ENCODE data around the gene SSB.
A peak's percentile ranks its signal among the peaks of the same experiment; 100 is the strongest.
"Not testable (repeated sequence)": the region's sequence is repeated elsewhere in the genome, so short reads cannot be mapped to it uniquely, and the experiment has no call there.

Gene SSB

GRCh38 chr2:169828141-169828811 lies 29.6 kb downstream of the SSB start:
- TF ChIP-seq FOXP2 (optimal IDR thresholded peaks at IDR 0.05; ENCODE audit: control extremely low read depth, extremely low read length, insufficient read depth) (no peak), POLR2AphosphoS5 (IDR thresholded peaks at IDR 0.05; ENCODE audit: borderline replicate concordance, low read depth, low read length) (no peak), EZH2 (IDR thresholded peaks at IDR 0.05) (no peak)
- H3K9me3 ChIP-seq (ENCODE audit: low read depth, low read length), result no peaks in the 10 kb centered on the region
- no peak for DNase-seq (ENCODE audit: low read depth, low spot score)
- peaks cover 7% of the 10 kb centered on the region; the same call in 1 of the 2 replicates for H3K36me3 ChIP-seq (ENCODE audit: insufficient read depth, low read length)
- no peak overlapping the region for H3K27ac ChIP-seq
- H3K4me3 ChIP-seq, result peak overlapping the region; percentile 93
- H3K9ac ChIP-seq (ENCODE audit: insufficient read length), result peak overlapping the region; percentile 80

- Histone ChIP-seq H3K27ac (no peak overlapping the region), H3K4me3 (no peak overlapping the region), H3K9me3 (ENCODE audit: low read depth, low read length) (no peaks in the 10 kb centered on the region), H3K9ac (ENCODE audit: insufficient read length) (no peak overlapping the region), H3K36me3 (ENCODE audit: insufficient read depth, low read length) (peaks cover 5% of the 10 kb centered on the region; the same call in 1 of the 2 replicates)
- TF ChIP-seq EZH2 (IDR thresholded peaks at IDR 0.05) (no peak), POLR2AphosphoS5 (IDR thresholded peaks at IDR 0.05; ENCODE audit: borderline replicate concordance, low read depth, low read length) (no peak), FOXP2 (optimal IDR thresholded peaks at IDR 0.05; ENCODE audit: control extremely low read depth, extremely low read length, insufficient read depth) (no peak)
- DNase-seq (ENCODE audit: low read depth, low spot score), result no peak
Observed at GRCh38 chr2:169834401-169834800, 35.7 kb downstream of the SSB start.

GRCh38 chr2:169838743-169839489 lies 40.2 kb downstream of the SSB start:
- no peak for DNase-seq (ENCODE audit: low read depth, low spot score)
- H3K9ac ChIP-seq (ENCODE audit: insufficient read length), result no peak overlapping the region

GRCh38 chr2:169839954-169840746 lies 41.5 kb downstream of the SSB start:
- DNase-seq (ENCODE audit: low read depth, low spot score), result no peak
- TF ChIP-seq POLR2AphosphoS5 (IDR thresholded peaks at IDR 0.05; ENCODE audit: borderline replicate concordance, low read depth, low read length), result no peak
- TF ChIP-seq EZH2 (IDR thresholded peaks at IDR 0.05), result no peak
- no peak for TF ChIP-seq FOXP2 (optimal IDR thresholded peaks at IDR 0.05; ENCODE audit: control extremely low read depth, extremely low read length, insufficient read depth)
- Histone ChIP-seq H3K27ac (peak overlapping the region; percentile 49; the same call in 1 of the 2 replicates), H3K9me3 (ENCODE audit: low read depth, low read length) (no peaks in the 10 kb centered on the region), H3K9ac (ENCODE audit: insufficient read length) (no peak overlapping the region), H3K4me3 (no peak overlapping the region), H3K36me3 (ENCODE audit: insufficient read depth, low read length) (no peaks in the 10 kb centered on the region; the same call in 1 of the 2 replicates)

More at GRCh38 chr2:169838743-169839489, 40.2 kb downstream of the SSB start:
- no peak for TF ChIP-seq EZH2 (IDR thresholded peaks at IDR 0.05)
- no peak for TF ChIP-seq FOXP2 (optimal IDR thresholded peaks at IDR 0.05; ENCODE audit: control extremely low read depth, extremely low read length, insufficient read depth)
- Histone ChIP-seq H3K4me3 (no peak overlapping the region), H3K36me3 (ENCODE audit: insufficient read depth, low read length) (no peaks in the 10 kb centered on the region; the same call in 1 of the 2 replicates), H3K9me3 (ENCODE audit: low read depth, low read length) (no peaks in the 10 kb centered on the region), H3K27ac (no peak overlapping the region)

- Histone ChIP-seq H3K4me3 (no peak overlapping the region), H3K9me3 (ENCODE audit: low read depth, low read length) (no peaks in the 10 kb centered on the region), H3K27ac (no peak overlapping the region), H3K9ac (ENCODE audit: insufficient read length) (no peak overlapping the region), H3K36me3 (ENCODE audit: insufficient read depth, low read length) (no peaks in the 10 kb centered on the region; the same call in 1 of the 2 replicates)
- DNase-seq (ENCODE audit: low read depth, low spot score), result no peak
- TF ChIP-seq FOXP2 (optimal IDR thresholded peaks at IDR 0.05; ENCODE audit: control extremely low read depth, extremely low read length, insufficient read depth) (no peak), POLR2AphosphoS5 (IDR thresholded peaks at IDR 0.05; ENCODE audit: borderline replicate concordance, low read depth, low read length) (no peak), EZH2 (IDR thresholded peaks at IDR 0.05) (no peak)
Observed at GRCh38 chr2:169840747-169841142, 42.1 kb downstream of the SSB start.

- not testable (repeated sequence) for DNase-seq (ENCODE audit: low read depth, low spot score)
Observed at GRCh38 chr2:169841625-169842024, 43.0 kb downstream of the SSB start.

GRCh38 chr2:169845016-169845415 lies 46.3 kb downstream of the SSB start:
- H3K9me3 ChIP-seq (ENCODE audit: low read depth, low read length), result no peaks in the 10 kb centered on the region; the same call in 1 of the 2 replicates
- no peaks in the 10 kb centered on the region; the same call in 1 of the 2 replicates for H3K36me3 ChIP-seq (ENCODE audit: insufficient read depth, low read length)
- no peak overlapping the region for H3K4me3 ChIP-seq
- no peak overlapping the region for H3K27ac ChIP-seq
- TF ChIP-seq EZH2 (IDR thresholded peaks at IDR 0.05), result no peak
- TF ChIP-seq FOXP2 (optimal IDR thresholded peaks at IDR 0.05; ENCODE audit: control extremely low read depth, extremely low read length, insufficient read depth), result no peak
- TF ChIP-seq POLR2AphosphoS5 (IDR thresholded peaks at IDR 0.05; ENCODE audit: borderline replicate concordance, low read depth, low read length), result no peak
- H3K9ac ChIP-seq (ENCODE audit: insufficient read length), result no peak overlapping the region
- no peak for DNase-seq (ENCODE audit: low read depth, low spot score)

More at GRCh38 chr2:169841625-169842024, 43.0 kb downstream of the SSB start:
- not testable (repeated sequence) for H3K4me3 ChIP-seq; H3K36me3 ChIP-seq (ENCODE audit: insufficient read depth, low read length); H3K27ac ChIP-seq; H3K9ac ChIP-seq (ENCODE audit: insufficient read length); H3K9me3 ChIP-seq (ENCODE audit: low read depth, low read length)

- H3K36me3 ChIP-seq (ENCODE audit: insufficient read depth, low read length); H3K27ac ChIP-seq; H3K4me3 ChIP-seq; H3K9ac ChIP-seq (ENCODE audit: insufficient read length); DNase-seq (ENCODE audit: low read depth, low spot score); H3K9me3 ChIP-seq (ENCODE audit: low read depth, low read length): not testable (repeated sequence)
Observed at GRCh38 chr2:169848959-169849693, 50.5 kb downstream of the SSB start.

All from SK-N-MC (cell line).